ENCODE results near the gene TOP2B.

DNA sequence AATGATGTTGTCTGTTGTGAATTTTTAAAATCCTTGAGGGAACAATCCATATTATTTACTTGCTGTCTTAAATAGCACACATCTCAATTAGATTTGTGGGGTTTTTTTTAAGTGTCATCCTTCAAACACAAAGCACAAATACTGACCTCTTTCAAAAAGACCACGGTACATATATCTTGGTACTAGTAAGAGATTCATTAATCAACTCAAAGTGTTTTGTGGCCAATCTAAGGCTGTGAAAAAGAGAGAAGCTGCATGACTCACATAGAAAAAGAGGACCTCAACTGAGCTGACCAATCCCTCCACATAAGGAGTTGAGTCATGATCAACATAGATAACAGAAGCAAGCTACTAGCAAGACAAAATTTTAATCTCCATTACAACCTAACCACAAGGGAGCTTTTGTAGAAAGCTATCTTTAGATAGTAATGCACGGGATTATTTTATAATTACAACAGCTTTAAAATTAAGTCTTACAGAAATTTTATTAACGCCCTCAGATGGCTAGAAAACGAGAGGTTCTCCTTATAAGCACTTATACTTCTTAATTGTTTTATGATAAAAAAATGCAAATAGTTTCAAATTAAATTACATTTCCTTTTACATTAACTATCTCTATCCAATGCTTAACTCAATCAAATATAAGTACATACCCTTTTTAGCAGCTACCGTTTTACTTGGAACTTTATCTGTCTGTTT is 60.5 kb downstream of the TOP2B start:
- TF ChIP-seq, protein P1, sequence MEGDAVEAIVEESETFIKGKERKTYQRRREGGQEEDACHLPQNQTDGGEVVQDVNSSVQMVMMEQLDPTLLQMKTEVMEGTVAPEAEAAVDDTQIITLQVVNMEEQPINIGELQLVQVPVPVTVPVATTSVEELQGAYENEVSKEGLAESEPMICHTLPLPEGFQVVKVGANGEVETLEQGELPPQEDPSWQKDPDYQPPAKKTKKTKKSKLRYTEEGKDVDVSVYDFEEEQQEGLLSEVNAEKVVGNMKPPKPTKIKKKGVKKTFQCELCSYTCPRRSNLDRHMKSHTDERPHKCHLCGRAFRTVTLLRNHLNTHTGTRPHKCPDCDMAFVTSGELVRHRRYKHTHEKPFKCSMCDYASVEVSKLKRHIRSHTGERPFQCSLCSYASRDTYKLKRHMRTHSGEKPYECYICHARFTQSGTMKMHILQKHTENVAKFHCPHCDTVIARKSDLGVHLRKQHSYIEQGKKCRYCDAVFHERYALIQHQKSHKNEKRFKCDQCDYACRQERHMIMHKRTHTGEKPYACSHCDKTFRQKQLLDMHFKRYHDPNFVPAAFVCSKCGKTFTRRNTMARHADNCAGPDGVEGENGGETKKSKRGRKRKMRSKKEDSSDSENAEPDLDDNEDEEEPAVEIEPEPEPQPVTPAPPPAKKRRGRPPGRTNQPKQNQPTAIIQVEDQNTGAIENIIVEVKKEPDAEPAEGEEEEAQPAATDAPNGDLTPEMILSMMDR (conservative IDR thresholded peaks at IDR 0.05 in 1 of 2, IDR thresholded peaks at IDR 0.05 in 1 of 2; ENCODE audit: low read depth in 1 of 2, low read length in 2 of 2): no peak
- no peak for TF ChIP-seq EZH2 (IDR thresholded peaks at IDR 0.05; ENCODE audit: low read length, missing control alignments)
